ENCODE results near the gene MRNIP.

- TF ChIP-seq POLR2A (IDR thresholded peaks at IDR 0.05) (no peak), CTCF (IDR thresholded peaks at IDR 0.05) (no peak), POLR2AphosphoS5 (IDR thresholded peaks at IDR 0.05) (peak in 2 of 3 donors; percentile 3 to 16), EP300 (IDR thresholded peaks at IDR 0.05) (no peak)
Measured at GRCh38 chr5:179823937-179824744, 34.5 kb downstream of the MRNIP start.
